HTERT RPE-1 (cell line): ENCODE data around the gene CYP21A2.
"Not testable (repeated sequence)": the region's sequence is repeated elsewhere in the genome, so short reads cannot be mapped to it uniquely, and the experiment has no call there.

Experiments
- in situ Hi-C: fragments of 300-500 bp; cut with MboI; formaldehyde crosslinking; loops from 4 replicates; pipeline ENCODE4 v1.14.3; 2020; ENCODE audit warnings: low sequenced_read_pairs

Gene CYP21A2

DNA sequence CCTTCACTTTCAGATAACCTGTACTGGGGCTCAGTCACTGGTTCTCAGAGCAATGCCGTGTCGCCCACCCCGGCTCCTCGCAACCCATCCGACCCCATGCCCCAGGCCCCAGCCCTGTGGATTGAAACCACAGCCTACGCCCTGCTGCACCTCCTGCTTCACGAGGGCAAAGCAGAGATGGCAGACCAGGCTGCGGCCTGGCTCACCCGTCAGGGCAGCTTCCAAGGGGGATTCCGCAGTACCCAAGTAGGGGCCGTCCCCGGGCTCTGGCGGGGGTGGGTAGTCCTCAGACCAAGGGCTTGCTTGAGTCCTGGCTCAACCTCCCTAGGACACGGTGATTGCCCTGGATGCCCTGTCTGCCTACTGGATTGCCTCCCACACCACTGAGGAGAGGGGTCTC lies 8.7 kb upstream of the CYP21A2 start:
- in situ Hi-C loops = not testable (repeated sequence)

DNA sequence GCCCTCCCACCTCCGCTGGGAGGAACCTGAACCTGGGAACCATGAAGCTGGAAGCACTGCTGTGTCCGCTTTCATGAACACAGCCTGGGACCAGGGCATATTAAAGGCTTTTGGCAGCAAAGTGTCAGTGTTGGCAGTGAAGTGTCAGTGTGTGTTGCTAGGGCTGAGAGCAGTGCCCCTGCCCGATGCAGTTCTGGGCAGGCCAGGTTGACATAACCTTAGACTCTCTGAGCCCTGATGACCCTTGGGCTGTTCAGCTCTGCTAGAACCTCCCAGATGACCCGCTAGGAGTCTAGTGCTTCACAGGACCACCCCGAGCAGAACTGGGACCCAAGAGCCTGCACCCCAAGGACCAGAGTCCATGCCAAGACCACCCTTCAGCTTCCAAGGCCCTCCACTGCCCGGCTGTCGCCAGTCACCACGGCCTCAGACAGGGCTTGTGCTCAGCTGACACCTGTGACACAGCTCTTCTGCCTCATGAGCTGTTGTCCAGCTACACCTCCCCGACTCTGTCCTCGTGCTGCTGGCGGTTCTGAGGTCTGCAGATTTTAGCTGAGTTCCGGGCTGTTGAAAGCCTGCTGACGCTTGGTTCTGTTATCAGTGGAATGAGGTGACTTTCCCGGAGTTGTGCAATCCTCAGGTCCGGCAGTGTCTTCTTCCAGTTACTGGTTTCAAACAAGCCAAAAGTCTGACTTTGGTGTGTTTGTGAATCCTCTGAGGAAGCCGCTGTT lies 2.8 kb upstream of the CYP21A2 start:
- in situ Hi-C loops = not testable (repeated sequence)

DNA sequence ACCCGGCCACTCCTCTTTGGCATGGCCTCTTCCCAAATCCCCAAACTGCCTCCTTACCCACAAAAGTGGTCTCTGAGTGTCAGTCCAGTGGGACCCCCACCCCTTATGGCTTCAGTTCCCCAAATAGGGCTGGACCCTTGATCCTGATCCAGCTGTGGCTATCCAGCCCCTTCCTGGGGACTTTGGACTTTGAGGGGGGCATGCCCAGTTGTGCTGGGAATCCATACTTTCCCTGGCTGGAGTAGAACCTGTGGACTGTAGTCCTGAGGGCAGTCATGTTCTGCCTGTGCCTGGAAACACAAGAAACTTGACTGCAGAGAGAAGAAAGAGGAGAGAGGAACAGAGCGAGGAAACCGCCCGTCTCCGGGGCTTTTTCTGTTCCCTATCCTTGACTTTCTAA lies 1.1 kb upstream of the CYP21A2 start:
- in situ Hi-C loops = not testable (repeated sequence)

DNA sequence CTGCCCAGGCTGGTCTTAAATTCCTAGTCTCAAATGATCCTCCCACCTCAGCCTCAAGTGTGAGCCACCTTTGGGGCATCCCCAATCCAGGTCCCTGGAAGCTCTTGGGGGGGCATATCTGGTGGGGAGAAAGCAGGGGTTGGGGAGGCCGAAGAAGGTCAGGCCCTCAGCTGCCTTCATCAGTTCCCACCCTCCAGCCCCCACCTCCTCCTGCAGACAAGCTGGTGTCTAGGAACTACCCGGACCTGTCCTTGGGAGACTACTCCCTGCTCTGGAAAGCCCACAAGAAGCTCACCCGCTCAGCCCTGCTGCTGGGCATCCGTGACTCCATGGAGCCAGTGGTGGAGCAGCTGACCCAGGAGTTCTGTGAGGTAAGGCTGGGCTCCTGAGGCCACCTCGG lies 663 bp downstream of the CYP21A2 start:
- in situ Hi-C loops = not testable (repeated sequence)

DNA sequence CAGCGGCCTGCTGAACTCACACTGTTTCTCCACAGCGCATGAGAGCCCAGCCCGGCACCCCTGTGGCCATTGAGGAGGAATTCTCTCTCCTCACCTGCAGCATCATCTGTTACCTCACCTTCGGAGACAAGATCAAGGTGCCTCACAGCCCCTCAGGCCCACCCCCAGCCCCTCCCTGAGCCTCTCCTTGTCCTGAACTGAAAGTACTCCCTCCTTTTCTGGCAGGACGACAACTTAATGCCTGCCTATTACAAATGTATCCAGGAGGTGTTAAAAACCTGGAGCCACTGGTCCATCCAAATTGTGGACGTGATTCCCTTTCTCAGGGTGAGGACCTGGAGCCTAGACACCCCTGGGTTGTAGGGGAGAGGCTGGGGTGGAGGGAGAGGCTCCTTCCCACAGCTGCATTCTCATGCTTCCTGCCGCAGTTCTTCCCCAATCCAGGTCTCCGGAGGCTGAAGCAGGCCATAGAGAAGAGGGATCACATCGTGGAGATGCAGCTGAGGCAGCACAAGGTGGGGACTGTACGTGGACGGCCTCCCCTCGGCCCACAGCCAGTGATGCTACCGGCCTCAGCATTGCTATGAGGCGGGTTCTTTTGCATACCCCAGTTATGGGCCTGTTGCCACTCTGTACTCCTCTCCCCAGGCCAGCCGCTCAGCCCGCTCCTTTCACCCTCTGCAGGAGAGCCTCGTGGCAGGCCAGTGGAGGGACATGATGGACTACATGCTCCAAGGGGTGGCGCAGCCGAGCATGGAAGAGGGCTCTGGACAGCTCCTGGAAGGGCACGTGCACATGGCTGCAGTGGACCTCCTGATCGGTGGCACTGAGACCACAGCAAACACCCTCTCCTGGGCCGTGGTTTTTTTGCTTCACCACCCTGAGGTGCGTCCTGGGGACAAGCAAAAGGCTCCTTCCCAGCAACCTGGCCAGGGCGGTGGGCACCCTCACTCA lies 1.4 kb downstream of the CYP21A2 start:
- in situ Hi-C loops = not testable (repeated sequence)

DNA sequence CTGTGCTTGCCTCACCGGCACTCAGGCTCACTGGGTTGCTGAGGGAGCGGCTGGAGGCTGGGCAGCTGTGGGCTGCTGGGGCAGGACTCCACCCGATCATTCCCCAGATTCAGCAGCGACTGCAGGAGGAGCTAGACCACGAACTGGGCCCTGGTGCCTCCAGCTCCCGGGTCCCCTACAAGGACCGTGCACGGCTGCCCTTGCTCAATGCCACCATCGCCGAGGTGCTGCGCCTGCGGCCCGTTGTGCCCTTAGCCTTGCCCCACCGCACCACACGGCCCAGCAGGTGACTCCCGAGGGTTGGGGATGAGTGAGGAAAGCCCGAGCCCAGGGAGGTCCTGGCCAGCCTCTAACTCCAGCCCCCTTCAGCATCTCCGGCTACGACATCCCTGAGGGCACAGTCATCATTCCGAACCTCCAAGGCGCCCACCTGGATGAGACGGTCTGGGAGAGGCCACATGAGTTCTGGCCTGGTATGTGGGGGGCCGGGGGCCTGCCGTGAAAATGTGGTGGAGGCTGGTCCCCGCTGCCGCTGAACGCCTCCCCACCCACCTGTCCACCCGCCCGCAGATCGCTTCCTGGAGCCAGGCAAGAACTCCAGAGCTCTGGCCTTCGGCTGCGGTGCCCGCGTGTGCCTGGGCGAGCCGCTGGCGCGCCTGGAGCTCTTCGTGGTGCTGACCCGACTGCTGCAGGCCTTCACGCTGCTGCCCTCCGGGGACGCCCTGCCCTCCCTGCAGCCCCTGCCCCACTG lies 2.3 kb downstream of the CYP21A2 start:
- in situ Hi-C loops = not testable (repeated sequence)

DNA sequence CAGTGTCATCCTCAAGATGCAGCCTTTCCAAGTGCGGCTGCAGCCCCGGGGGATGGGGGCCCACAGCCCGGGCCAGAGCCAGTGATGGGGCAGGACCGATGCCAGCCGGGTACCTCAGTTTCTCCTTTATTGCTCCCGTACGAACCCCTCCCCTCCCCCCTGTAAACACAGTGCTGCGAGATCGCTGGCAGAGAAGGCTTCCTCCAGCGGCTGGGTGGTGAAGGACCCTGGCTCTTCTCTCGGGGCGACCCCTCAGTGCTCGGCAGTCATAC lies 2.8 kb downstream of the CYP21A2 start:
- in situ Hi-C loops = not testable (repeated sequence)

DNA sequence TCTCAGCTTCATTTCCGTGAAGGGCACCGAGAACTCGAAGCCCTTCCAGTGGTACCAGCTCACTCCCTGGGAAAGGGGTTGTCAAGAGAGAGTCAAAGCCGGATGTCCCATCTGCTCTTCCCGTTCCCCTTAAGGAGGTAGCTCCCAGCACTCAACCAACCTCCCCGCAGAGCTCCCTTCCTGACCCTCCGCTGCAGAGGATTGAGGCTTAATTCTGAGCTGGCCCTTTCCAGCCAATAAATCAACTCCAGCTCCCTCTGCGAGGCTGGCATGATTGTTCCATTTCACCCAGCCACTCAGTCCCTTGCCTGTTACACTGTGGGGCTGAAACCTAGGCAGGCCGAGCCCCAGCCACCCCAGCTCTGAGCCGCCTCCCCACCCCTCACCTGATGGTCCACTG lies 3.2 kb downstream of the CYP21A2 start:
- in situ Hi-C loops = not testable (repeated sequence)

DNA sequence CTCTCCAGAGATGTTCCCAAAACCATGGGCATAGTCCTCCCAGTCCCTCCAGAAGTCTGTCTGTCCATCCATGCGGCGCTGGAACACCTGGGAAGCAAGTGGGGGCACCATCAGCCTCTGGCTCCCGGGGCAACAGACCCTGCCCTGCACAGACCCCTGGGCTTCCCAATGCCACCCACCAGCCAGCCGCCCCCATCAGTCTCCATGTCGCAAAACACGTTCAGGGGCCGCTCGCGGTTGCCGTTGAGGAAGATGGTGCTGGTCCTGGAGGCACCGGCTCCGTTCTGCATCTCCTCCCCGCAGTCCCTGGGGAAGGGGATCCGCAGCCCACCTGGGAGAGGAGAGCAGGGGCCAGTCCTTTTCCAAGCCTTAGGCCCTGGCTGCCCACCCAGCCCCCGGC lies 4.1 kb downstream of the CYP21A2 start:
- in situ Hi-C loops = not testable (repeated sequence)

DNA sequence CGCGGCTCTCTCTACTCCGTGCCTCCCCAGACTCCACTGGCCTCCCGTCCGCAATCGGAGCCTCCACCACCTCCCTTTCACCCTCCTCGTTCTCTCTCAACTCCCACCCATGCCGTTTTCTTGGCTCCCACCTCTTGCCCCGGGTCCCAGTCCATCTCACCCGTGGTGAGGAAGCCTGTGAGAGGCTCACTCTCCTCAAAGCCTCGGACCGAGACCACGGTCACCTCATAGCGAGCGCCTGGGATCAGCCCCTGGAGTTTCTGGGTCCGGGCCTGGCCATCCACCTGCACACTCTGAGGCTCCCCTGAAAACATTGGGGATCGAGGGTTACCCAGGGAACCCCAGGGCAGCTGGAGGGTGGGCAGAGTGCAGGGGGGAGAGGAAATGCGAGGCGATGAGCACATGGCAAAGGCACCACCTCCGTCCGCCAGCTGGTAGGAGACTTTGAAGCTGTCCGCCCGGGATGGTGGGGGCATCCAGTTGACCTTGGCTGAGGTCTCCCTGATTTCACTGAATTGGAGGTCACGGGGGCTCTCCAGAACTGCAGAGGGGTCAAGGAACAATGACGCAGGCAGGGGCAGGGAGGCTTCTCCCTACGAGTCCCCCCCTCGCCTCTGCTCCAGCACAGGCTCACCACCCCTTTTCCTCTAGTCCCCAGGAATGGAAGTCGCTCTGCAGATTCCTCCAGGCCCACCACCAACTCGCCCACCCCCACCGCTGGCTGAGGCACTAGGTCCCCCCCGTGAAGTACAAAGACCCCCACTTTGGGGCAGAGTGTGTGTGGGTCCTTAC lies 5.6 kb downstream of the CYP21A2 start:
- in situ Hi-C loops = not testable (repeated sequence)

DNA sequence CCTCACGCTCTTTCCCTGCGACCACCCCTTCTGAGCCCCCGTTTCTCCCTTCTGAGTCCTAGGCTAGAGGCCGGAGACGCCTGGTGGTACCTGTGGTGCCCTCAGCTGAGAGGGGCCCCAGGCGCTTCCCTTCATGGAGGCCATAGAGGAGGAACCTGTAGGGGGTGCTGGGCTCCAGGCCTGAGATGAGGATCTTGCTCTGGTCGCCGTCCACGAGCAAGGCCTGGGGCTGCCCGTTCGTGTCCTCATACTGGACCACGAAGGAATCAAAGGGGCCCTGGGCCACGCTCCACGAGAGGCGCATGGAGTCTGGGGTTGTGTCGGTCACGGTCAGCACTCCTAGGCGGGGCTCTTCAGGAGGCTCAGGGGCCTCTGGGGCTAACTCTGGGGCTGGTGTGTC lies 6.7 kb downstream of the CYP21A2 start:
- in situ Hi-C loops = not testable (repeated sequence)

DNA sequence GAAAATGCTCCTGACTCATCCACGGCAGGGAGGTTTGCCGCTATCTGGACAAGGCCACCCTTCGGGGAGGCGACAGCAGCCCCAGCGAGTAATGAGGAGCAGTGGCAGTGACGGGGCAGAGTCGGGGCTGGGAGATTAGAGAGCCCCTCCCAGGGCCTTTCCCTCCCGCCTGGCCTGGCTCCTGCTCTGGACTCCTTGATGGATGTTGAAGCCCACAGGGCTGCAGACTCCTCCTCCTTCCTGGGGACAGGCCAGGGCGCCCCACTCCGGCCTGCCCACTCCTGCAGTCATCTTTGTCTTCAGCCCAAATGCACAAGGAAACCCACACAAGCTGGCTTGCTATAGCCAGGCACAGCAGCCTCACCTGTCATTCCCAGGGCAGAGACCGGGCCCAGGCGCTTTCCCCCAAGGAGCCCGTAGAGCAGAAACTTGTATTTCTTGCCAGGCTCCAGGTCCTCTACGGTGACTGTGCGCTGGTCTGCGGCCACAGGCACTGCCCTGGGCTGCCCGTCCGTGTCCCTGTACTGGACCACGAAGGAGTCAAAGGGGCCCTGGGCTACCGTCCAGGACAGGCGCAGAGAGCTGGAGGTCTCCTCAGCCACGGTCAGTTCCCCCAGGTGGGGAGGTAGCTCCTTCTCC lies 7.7 kb downstream of the CYP21A2 start:
- in situ Hi-C loops = no loop called here

DNA sequence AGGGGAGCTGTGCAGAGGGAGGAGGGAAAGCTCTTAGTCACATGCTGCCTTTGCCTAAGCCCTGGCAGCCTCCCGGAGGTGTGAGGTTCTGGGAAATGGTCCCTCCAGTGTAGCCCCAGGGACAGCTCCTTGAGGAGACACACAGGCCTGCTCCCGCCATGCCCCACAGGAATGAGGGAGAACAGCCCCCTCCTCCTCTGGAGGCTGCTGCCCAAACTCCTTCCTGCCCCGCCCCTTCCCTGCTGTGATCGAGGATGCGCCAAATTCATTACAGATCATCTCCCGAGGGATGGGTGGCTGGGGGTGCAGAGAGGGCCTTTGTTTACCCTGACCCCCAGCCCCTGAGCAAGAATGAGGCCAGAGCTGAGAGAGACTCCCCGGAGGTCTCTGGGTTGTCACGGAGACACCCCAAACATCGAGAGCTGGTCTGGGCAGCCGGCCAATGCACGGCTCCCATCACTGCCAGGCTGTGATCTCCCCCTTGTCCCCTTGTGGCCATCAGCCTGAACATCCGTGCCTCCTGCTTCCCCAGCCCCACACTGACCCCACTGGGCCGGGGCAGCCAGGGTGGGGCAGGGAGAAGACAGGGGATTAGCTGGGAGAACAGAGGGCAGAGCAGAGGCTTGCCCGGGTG lies 8.4 kb downstream of the CYP21A2 start:
- in situ Hi-C loops = no loop called here

DNA sequence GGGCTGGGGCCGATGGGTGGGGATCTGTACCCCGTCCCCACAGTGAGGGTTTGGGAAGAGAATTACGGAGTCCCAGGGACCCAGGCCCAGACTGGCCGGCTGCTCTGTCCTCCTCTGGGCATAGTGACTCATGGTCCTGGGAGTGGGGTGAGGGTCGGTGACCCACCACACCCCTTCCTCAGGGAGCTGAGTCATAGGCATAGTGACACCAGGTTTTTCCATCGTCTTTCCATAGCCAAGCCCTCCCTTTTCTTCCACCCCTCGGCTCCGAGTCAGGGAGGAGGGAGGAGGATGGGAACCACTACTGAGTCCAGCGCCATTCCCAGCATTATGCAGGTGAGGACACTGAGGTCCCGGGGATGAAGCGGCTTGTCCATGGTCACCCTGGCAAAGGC lies 8.9 kb downstream of the CYP21A2 start:
- in situ Hi-C loops = no loop called here

DNA sequence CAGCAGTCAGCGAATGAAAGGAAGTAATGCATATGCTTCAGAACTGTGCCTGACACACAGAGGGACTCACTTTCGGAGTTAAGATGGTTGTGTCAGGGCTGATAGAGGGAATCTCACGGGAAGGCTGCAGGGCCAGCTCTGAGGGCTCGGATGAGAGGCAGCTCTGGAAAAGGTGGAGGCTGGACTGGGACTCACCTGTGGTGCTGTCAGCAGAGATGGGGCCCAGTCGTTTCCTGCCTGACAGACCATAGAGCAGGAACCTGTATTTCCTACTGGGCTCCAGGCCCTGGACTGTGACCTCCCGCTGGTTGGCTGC lies 9.3 kb downstream of the CYP21A2 start:
- in situ Hi-C loops = no loop called here

DNA sequence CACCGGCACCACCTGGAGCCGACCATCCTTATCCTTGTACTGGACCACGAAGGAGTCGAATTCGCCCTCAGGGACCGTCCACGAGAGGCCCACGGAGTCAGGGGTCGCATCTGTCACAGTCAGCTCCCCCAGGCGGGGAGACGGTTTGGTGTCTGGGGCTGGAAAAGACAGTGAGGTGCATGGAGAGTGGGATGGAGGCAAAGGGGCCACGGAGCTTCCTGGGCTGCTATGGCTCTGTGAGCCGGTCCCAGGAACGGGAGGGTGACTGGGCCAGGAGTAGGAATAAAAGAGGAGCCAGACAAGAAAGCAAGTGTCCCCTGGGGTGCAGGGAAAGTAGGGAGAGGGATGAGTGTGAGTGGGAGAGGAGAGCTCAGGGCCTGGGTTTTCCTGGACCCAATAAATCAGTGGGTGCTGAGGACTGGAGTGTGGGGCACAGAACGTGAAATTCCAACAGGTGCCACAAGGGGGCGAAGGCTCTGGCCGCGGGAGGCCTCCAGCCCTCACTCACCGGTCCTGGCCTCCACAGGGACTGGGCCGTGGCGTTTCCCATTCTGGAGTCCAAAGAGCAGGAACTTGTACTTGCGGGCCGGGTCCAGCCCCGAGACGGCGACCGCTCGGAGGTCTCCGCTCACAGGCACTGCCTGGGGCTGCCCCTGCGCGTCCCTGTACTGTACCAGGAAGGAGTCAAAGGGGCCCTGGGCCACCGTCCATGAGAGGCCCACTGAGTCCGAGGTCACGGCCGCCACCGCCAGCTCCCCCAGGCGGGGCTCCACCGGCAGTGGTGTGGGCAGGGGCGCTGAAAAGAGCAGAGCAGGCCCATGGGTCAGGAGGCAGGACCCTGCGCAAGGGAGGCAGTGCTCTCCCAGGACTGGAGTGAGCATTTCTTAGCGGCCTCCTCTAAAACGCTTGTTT lies 9.9 kb downstream of the CYP21A2 start:
- in situ Hi-C loops = no loop called here

DNA sequence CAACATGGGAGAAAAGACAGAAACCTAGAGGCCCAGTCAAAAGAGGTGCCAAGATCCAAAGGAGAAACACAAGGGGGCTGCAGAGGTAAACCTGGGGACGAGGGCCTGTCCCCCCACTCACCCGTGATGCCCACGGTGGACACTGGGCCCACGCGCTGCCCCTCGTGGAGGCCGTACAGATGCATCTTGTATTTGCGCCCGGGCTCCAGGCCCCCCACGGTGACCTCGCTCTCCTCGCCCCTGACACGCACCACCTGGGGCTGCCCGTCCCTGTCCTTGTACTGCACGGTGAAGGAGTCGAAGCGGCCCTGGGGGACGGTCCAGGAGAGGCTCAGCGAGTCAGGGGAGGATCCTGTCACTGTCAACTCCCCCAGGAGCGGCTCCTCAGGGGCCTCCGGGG lies 10.9 kb downstream of the CYP21A2 start:
- in situ Hi-C loops = not testable (repeated sequence)

DNA sequence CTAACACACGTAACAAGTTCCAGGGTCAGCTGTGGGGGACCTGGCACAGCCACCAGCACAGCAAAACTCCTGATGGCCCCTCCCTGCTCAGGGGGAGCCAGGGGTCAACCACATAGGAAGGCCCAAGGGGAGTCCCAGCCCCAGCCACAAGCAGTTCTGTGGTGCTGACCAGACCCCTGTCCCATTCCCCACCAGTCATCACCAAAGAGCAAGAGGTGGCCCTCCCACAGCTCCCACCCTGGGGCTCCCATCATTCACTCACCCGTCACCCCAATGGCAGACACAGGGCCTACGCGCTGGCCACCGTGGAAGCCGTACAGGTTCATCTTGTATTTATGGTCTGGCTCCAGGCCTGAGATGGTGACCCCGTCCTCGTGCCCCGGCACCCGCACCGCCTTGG lies 11.5 kb downstream of the CYP21A2 start:
- in situ Hi-C loops = not testable (repeated sequence)

DNA sequence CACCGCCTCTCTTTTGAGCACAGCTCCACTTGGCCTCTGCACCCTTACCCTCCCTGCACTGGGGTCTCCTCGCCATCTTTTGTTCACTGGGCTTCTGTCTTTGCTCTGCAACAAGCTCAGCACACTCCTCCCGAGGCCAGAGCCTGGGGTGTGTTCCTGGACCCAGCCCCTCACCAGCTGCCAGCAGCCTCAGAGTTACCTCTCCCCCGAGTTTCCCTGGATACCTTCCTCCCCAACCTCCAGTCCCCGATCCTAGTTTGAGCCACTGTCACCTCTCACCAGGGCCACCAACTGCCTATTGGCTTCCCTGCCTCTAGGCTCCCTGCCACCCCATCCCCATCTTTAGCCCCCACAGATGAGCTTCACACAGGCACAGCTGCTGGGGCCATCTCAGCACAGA lies 12.3 kb downstream of the CYP21A2 start:
- in situ Hi-C loops = no loop called here
